Peyer's patch (tissue), 4 donors: ENCODE measurements around the gene TGFB2.

ENCODE experiments used
- CTCF ChIP-seq, 6 experiments: fragments of 450-650 bp in 4 of 6; fragments of 200-600 bp in 2 of 6; sonication (generic) in 1 of 6; IDR thresholded peaks; one replicate each; pipeline ENCODE4 v1.5.1; 2017 to 2019; ENCODE audit warnings: antibody characterized with exemption in 6 of 6, mild to moderate bottlenecking in 3 of 6, moderate library complexity in 1 of 6
- POLR2A ChIP-seq, 2 donors: fragments of 450-650 bp; IDR thresholded peaks; one replicate each; pipeline ENCODE4 v1.5.1; 2017; ENCODE audit warnings: antibody characterized with exemption in 2 of 2, mild to moderate bottlenecking in 2 of 2, moderate library complexity in 2 of 2

- TF ChIP-seq CTCF (IDR thresholded peaks at IDR 0.05): no peak
- TF ChIP-seq POLR2A (IDR thresholded peaks at IDR 0.05): no peak
These were observed 140.2 kb downstream of the TGFB2 start for GRCh38 chr1:218485241-218485928.
